GM21367 (cell line): Measurements from ENCODE around the gene DIRAS3.
"Not testable (repeated sequence)": the region's sequence is repeated elsewhere in the genome, so short reads cannot be mapped to it uniquely, and the experiment has no call there.

Source experiments
- ATAC-seq: cut with Tn5 transposase; IDR thresholded peaks from one replicate; pipeline ENCODE4 v1.9.1; 2021; ENCODE audit not compliant: unreplicated experiment

The DIRAS3 gene, protein sequence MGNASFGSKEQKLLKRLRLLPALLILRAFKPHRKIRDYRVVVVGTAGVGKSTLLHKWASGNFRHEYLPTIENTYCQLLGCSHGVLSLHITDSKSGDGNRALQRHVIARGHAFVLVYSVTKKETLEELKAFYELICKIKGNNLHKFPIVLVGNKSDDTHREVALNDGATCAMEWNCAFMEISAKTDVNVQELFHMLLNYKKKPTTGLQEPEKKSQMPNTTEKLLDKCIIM

GRCh38 chr1:68049941-68050878 is at the start of gene DIRAS3:
Gene DIRAS3 (minus strand): TSS chr1:68050627. CDS start chr1:68047297, 3,330 bp downstream.
- ATAC-seq = no peak

DNA sequence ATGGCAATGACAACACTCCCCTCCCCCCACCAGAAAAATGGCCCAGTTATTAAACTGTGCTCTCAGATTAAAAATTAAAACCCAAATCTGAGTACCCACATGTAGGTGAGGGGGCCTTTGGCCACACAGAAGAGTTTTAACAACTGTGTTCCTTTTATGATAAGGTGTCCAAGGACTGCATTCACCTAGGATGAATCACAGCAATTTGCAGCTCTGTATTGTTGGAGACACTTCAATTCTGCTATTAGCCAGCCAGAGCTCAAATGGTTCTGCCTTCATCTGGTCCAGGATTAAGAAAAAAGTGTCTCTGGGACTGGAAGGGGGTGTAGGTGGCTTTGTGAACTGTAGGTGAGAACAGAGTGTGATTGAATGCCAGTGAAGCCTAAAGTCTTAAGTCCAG is 43.3 kb upstream of the DIRAS3 start:
- ATAC-seq = no peak

- ATAC-seq = no peak
Observed at GRCh38 chr1:68087184-68087583, 36.8 kb upstream of the DIRAS3 start.

DNA sequence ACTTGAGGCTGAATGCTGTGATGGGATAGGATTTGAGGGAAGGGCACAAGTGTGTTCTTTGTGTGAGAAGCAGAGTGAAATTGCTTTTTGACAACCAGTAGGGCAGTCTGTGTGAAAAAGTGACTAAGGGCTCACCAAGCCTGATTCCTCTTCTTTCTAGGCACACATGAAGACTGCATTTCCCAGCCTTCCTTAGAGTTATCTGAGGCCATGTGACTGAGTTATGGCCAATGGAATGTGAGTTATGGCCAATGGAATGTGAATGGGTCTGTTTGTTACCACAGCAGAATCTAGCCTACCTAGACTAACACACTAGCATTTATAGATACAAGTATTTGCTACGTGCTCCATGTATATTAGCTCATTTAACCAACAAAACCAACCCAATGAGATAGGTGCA is 35.3 kb upstream of the DIRAS3 start:
- no peak for ATAC-seq

- no peak for ATAC-seq
Observed at GRCh38 chr1:68083686-68084085, 33.3 kb upstream of the DIRAS3 start.

- no peak for ATAC-seq
Observed at GRCh38 chr1:68081775-68082283, 31.4 kb upstream of the DIRAS3 start.

DNA sequence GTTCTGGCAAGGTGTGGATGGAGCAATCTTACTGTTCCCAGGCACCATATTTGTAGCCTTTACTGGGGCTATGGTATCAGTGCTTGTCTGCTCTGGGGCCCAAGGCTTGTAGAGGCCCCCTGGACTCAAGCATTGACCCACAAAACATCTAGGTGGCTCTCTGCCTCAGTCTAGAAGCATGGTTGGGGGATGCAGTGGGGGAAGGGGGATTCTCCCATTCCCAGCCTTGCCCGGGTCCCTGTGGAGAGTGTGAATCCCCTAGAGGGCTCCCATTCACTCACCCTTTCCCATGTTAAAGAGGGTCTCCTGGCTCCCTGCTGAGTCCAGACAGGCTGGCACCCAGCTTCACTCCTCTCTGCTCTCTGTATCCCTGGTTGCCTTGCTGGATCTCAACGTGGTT is 28.2 kb upstream of the DIRAS3 start:
- ATAC-seq = no peak

- ATAC-seq = no peak
Observed at GRCh38 chr1:68074472-68074871, 24.0 kb upstream of the DIRAS3 start.

DNA sequence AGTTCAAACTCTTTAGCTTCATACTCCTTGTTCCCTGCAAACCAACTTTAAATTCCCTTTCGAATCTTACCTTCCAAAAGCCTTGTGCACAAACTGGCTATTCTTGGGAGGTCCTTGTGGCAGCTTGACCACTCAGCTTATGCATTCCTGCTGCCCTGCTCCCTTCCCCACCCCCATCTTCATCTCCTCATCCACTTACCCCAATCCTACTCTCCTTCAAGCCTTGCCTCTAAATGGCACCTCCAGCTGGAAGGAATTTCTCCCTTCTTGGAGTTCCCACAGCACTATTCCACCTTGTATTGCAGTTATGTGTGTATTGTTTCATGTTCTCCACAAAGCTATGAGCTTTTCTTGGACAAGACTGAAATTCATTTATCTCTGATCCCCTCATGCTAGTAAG is 15.3 kb upstream of the DIRAS3 start:
- ATAC-seq = no peak

DNA sequence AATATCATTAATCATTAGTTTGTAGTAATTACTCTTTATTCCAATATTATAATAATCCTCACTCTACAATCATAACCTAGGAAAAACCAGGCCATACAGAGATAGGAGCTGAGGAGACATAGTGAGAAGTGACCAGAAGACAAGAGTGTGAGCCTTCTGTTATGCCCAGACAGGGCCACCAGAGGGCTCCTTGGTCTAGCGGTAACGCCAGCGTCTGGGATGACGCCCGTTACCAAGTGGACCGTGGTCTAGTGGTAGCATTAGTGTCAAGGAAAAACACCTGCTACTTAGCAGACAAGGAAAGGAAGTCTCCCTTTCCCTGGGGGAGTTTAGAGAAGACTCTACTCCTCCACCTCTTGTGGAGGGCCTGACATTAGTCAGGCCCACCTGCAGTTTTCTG is 7.6 kb upstream of the DIRAS3 start:
- ATAC-seq = not testable (repeated sequence)

DNA sequence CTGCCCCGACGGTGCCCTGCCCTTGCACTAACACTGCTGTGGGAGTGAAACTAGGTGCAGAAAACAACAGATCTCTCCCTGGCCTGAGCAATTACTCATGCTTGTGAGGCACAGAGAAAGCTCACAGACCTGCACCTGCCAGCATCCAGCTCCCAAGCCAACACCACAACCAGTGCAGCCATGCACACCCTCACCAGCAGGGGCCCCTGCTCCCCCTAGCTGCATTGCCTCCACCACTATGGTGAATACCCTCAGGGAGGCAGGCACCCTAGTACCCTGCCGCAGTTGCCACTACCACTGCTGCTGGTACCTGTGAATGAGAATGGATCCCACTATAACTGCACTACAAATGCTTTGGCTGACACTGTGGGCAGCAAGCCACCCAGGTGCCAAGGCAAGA is 7.1 kb upstream of the DIRAS3 start:
- ATAC-seq = no peak

- ATAC-seq = no peak
Observed at GRCh38 chr1:68057050-68057449, 6.6 kb upstream of the DIRAS3 start.

- no peak for ATAC-seq
Observed at GRCh38 chr1:68051475-68051874, 1.0 kb upstream of the DIRAS3 start.

GRCh38 chr1:68047659-68048026 is 2.8 kb downstream of the DIRAS3 start:
- ATAC-seq = no peak

DNA sequence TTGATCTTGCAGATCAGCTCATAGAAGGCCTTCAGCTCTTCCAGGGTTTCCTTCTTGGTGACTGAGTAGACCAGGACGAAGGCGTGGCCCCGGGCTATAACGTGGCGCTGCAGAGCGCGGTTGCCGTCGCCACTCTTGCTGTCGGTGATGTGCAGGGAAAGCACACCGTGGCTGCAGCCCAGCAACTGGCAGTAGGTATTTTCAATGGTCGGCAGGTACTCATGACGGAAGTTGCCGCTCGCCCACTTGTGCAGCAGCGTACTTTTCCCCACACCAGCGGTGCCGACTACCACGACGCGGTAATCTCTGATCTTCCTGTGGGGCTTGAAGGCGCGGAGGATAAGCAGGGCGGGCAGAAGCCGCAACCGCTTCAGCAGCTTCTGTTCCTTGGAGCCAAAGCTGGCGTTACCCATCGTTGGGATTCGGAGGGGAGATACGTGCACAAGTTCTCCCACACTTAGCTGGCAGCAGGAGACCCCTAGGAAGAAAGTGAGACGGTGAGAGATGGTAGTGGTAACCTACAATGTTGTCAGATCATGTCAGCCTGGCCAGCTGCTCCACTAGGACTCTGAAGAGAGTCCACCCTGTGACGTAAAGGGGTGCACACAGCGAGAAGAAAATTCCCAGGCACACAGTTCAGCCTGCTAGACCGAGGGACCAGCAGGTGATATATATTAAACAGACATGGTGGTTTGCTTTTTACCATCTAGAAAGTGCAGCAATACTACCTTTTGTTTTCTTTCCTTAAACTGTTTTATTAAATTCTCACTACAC is 3.4 kb downstream of the DIRAS3 start:
- no peak for ATAC-seq

GRCh38 chr1:68046423-68046822 is 4.0 kb downstream of the DIRAS3 start:
- ATAC-seq = no peak

- no peak for ATAC-seq
Observed at GRCh38 chr1:68045511-68046180, 4.8 kb downstream of the DIRAS3 start.

DNA sequence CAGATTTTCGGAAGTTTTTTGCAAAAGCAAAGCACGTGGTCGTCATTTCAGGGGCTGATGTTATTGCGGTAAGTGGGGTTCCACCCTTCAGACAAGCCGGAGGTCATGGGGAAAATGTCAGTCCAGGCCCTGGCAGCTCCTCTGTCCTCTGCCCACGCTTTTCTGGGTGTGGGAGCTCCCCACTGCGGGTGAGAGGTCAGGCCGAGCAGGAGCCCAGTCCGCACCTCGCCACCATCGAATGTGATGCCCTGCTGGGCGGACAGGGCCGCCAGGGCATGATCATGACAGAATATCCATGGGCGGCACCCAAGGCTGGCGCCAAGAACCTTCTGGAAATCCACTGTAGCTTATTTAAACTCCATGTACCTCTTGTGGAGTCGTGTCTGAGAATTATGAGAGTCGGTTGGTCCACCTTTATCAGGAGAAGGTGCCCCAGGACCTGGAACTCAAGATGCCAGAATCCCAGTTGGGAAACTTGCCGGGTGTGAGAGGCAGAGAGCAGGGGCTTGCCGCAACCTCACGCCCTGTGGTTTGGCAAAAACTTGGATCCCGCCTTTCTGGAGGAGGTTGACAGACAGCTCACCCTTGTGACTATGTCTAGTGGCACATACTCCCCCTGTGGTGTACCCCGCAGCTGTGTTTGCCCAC is 6.9 kb downstream of the DIRAS3 start:
- ATAC-seq = no peak

GRCh38 chr1:68036946-68037345 is 13.5 kb downstream of the DIRAS3 start:
- ATAC-seq = no peak

GRCh38 chr1:68029444-68029843 is 21.0 kb downstream of the DIRAS3 start:
- no peak for ATAC-seq
